Mononuclear cell (primary cell): Measurements from ENCODE around the gene CRB1. TPM values are rescaled to one million over a fixed set of nuclear protein-coding genes. Genes with fewer than 3 reads are reported as not detected.

Source experiments
- H3K27me3 ChIP-seq: 2 replicates; pipeline ENCODE4 v1.6.0; 2011; ENCODE audit warnings: low read length, control low read depth; ENCODE audit not compliant: insufficient read depth
- H3K4me1 ChIP-seq: 2 replicates; pipeline ENCODE4 v1.5.1; 2011; ENCODE audit warnings: mild to moderate bottlenecking, low read length, control low read depth; ENCODE audit not compliant: insufficient read depth
- H3K4me3 ChIP-seq: 2 replicates; pipeline ENCODE4 v1.5.1; 2011; ENCODE audit warnings: mild to moderate bottlenecking, low read length, moderate library complexity
- H3K9me3 ChIP-seq: 2 replicates; pipeline ENCODE4 v1.5.1; 2011; ENCODE audit warnings: low read depth, mild to moderate bottlenecking, control low read depth, low read length
- total RNA-seq: library from RNA; depleted of rRNA; stranded (reverse); fragments of >200 nt; gene quantifications from one replicate; pipeline ENCODE4 v1.2.3, GENCODE V29; 2012

CRB1 gene
- total RNA-seq, 1 donor: under 0.01 TPM

DNA sequence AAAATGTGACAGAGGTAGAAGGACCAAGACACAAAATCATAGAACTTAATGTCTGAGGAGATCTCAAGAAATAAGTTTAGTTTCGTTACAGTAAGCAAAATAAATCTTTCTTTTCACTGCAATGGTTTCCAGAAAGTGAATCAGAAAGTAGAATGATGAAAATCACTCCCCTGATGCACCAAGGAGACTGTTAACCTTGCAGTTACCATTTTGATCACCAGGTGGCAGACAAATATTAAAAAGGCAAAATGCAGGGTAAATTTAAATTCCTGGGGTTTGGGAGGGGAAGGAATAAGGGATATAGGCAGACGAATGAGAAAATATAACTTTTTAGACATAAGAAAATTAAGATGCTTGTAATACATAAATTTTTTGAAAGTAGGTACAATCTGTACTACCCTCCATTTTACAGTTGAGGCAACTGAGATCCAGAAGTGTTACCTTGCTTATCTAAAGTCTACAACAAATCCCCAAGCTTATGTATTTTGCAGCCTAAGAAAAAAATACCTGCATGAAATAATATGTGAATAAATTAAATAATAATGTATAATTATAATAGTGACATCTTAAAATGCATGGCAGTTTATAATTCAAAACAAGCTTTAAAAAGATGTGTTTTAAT lies 253.2 kb downstream of the CRB1 start:
- no peaks in the 10 kb centered on the region for H3K27me3 ChIP-seq
- no peaks in the 10 kb centered on the region for H3K4me1 ChIP-seq
- H3K4me3 ChIP-seq: no peak overlapping the region
- no peaks in the 10 kb centered on the region for H3K9me3 ChIP-seq

DNA sequence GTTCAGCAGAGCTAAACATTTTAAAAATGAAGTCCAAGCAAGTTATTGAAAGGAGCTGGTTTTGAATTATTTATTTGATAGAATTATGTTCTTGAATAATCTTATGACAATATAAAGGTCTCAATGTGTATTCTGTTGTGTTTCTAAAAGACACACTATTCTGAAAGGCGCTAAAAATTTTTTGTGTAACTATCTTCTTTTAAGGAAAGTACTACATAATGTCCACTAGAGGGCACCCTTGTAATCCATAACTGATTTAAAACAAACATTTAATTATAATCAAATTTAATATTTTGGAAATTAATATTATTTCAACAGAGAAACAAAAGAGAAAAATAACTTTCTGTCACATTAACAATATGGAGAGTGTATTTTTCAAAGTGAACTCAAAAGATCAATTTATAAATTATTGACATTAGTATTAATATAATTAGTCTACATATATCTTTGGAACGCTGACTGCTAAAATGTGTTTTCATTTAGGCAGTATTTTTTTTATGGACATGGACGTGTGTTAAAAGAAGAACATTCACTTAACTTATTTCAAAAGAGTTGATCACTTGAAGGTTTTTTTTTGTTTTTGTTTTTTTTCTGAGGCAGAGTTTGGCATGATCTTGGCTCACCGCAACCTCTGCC lies 258.8 kb downstream of the CRB1 start:
- Histone ChIP-seq H3K27me3 (no peaks in the 10 kb centered on the region), H3K4me3 (no peak overlapping the region), H3K4me1 (no peaks in the 10 kb centered on the region), H3K9me3 (no peaks in the 10 kb centered on the region)

Other genes with a start within 250 kb of the CRB1 start
- not detected for gene F13B, start 201.0 kb upstream of the CRB1 start, total RNA-seq
- 0.84 TPM for gene ASPM, start 121.6 kb upstream of the CRB1 start, total RNA-seq
- 12.1 TPM for gene ZBTB41, start 67.0 kb upstream of the CRB1 start, total RNA-seq